Upper lobe of left lung (tissue), 4 donors: ENCODE measurements around the gene LARGE1.

Experiments used
- EP300 ChIP-seq, 4 donors: sonication (generic); formaldehyde crosslinking; IDR thresholded peaks; one replicate each; pipeline ENCODE4 v1.5.1; 2017; ENCODE audit warnings: antibody characterized with exemption in 4 of 4, control low read depth in 2 of 4
- POLR2A ChIP-seq, 4 donors: fragments of 450-650 bp; IDR thresholded peaks; one replicate each; pipeline ENCODE4 v1.5.1; 2016 to 2017; ENCODE audit warnings: antibody characterized with exemption in 4 of 4, mild to moderate bottlenecking in 2 of 4
- POLR2AphosphoS5 ChIP-seq, 2 donors: sonication (generic); formaldehyde crosslinking; IDR thresholded peaks; one replicate each; pipeline ENCODE4 v1.5.1; 2017; ENCODE audit warnings: antibody characterized with exemption in 2 of 2
- TF ChIP-seq, protein P1 (sequence below), 6 experiments: fragments of 450-650 bp in 4 of 6; fragments of 200-600 bp in 2 of 6; sonication (generic) in 2 of 6; IDR thresholded peaks; one replicate each; pipeline ENCODE4 v1.5.1; 2016 to 2019; ENCODE audit warnings: antibody characterized with exemption in 6 of 6

DNA sequence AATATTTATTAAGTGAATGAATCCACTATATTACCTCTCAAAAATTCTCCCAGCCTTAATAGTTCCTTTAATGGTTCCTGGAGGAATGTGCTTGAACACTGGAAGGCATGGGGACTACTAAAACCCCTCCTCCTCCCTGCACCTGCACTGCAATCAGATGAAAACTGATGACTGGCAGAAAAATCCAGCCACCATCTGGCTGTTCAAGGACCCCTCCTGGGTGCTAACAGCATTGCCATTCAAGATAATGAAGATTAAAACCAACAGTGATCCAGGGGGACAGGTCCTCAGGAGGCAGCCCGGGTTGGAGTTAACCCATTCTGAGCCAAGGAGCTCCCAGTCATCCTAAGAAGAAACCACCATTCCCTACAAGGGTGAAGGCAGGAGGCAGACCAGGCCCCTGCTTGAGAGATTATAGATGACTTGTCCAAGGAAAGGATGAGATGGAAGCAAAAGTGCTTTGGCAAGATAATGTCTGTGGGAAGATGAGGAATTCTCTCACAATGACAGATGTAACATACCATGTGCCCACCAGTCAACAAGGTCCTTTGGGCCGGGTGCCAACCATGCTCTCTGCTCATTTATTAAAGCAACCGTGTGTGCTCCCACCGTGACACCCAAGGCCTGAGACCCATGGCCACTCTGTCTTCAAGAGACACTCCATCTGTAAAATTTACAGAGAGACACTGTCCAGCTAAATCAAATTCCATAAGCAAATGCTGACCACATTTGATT, 90.6 kb downstream of the LARGE1 start:
- TF ChIP-seq, protein P1, sequence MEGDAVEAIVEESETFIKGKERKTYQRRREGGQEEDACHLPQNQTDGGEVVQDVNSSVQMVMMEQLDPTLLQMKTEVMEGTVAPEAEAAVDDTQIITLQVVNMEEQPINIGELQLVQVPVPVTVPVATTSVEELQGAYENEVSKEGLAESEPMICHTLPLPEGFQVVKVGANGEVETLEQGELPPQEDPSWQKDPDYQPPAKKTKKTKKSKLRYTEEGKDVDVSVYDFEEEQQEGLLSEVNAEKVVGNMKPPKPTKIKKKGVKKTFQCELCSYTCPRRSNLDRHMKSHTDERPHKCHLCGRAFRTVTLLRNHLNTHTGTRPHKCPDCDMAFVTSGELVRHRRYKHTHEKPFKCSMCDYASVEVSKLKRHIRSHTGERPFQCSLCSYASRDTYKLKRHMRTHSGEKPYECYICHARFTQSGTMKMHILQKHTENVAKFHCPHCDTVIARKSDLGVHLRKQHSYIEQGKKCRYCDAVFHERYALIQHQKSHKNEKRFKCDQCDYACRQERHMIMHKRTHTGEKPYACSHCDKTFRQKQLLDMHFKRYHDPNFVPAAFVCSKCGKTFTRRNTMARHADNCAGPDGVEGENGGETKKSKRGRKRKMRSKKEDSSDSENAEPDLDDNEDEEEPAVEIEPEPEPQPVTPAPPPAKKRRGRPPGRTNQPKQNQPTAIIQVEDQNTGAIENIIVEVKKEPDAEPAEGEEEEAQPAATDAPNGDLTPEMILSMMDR (IDR thresholded peaks at IDR 0.05): no peak
- TF ChIP-seq POLR2AphosphoS5 (IDR thresholded peaks at IDR 0.05): no peak
- TF ChIP-seq POLR2A (IDR thresholded peaks at IDR 0.05): no peak
- no peak for TF ChIP-seq EP300 (IDR thresholded peaks at IDR 0.05)
